Fibroblast of skin of back (primary cell): ENCODE data around the gene PROK2.

Source experiments
- DNase-seq: peaks from one replicate; pipeline ENCODE4 v3.0.0-alpha.2; 2013

Gene PROK2

DNA sequence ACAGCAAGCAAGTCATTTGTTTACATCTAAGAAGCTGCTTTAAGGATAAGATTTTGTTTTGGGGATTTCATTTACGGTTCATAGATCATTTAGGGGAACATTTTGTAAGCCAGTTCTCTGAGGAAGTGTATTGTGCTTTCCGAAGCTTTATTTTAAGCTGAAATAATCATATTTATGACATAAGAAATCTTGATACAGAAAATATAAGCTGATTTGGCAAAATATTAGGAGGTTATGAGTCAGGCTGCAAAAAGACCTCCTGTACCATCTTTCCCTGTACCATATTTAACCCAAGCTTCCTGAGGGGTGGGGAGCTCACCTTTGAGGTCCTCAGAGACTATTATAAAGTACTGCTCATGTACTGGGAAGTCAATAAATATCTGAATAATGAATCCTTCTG lies 51.6 kb downstream of the PROK2 start:
- no peak for DNase-seq

DNA sequence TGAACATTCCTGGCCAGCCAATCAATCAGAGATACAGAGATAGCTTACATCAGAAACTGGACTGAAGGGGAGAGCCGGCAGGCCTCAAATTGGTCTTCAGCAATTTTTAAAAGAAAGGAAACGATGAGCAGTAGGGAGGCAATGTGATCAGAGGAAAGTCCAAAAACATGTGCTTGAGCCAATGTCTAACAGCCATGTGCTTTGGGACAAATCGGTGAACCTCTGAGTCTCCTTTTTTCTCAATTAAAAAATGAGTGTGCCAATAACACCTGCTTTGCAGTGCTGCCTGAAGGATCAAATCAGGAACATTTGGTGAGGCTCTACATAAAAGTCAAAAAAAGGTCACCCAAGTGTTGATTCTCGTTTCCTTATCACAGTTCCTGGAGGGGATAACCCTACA lies 52.3 kb downstream of the PROK2 start:
- no peak for DNase-seq

DNA sequence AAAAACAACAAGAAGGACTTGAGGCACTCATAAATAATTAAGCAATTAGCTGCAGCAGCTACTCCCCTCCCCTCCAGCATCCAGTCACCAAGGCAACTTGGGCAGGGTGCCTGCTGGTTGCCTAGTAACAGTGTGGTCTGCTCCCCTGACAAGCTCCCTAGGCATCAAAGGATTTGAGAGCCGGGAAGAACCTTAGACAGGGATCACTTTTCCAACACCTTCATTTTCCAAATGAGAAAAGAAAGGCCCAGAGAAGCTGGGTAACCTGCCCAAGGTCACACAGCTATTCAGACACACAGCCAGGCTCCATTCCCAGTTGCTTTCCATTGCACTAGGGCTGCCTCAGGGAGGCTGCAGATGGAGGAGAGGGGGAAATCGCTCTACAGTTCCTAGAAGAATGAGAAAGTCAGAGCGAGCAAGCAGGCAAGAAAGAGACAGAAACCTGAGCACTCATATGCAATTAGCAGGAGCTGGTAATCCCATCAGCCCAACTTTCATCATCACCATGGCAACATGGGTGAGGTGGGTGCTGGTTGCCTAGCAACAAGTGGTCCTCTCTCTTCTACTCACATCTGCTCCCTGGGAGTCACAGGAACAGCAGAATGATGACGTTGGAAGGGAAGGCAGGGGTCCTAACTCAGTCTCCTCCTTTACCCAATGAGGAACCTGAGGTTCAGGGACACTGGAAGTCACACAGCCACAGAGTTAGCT lies 56.2 kb downstream of the PROK2 start:
- DNase-seq: peak; percentile 14

DNA sequence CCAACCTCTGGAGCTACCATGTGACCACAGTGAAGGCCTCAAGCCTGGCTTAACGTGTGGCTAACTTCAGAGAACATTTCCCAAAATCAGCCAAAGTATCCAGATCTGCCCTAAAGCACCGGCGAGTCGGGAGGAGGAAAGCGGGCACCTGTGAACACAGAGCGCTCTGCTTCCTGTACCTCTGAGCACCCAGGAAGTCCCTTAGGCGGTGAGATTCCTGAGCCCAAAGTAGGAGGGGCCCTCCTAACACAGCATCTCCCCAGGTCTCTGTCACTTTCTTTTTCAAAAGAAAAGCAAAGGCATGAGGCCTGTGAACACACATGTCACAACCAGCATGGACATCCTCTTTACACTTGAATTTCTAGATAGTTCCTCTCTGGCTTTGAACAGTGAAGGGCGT lies 58.8 kb downstream of the PROK2 start:
- no peak for DNase-seq

DNA sequence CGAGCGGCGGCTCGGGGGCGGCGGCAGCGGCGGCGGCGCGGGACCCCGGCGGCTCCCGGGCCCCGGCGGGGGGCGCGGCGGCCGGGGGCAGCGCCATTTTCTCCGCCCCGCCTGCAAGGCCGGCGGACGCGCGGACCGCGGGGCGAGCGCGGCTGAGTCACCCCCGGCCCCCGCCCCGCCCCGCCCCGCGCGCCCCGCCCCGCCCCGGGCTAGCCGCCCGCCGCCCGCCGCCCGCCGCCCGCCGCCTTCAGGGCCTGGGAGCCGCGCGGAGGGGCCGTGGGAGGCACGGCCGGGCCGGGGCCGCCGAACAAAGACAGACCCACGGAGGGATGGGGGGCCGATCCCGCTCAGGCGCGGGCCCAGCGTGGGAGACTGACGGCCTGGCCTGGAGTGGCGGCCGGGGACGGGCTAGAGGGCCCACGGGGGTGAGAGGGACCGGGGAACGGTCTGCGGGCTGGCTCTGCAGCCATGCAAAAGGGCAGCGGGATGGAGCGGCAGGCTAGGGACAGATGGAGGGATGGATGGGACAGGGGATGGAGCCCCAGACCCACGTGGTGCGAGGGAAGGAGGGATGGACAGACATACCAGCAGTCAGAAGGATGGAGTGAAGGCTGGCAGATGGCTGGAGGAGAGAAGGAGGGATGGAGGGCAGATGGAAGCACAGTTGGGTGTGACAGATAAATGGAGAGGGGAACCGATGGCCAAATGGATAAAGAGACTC lies 59.5 kb downstream of the PROK2 start, which contains the start of gene EIF4E3:
TSS of gene EIF4E3 (minus strand) at position 132 of the 721 bp plus-strand sequence. CDS start at position 97, 35 bp downstream.
- DNase-seq: peak; percentile 46

DNA sequence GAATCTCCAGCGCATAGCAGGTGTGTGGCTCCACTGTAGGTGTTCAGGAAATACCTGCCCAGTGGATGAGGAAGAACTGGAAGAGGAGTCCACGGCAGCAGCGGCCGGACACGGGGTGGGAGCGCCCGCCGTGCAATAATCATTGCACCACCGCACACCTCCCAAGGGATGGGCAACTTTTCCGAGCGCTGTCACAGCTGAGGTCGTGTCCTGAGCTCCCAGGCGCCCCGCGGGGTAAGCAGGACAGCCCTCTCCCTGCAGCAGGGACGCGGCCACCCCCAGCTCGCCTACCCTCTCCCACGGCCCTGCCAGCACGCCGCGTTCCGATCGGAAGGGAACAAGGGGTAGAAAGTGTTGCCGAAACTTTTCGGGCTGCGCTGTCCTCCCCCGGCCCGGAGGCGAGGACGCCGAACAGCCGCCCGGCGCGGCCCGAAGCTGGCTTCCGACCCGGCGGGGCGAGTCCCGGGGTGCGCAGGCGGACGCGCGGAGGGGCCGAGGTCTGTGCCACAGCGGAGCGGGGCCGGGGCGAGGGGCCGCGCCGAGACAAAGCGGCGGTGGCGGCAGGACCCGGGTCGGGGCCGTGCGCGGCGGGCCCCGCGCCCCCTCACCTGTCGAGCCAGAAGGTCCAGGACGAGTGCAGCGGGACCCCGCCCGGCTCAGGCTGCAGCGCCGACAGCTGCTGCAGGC lies 60.2 kb downstream of the PROK2 start:
- peak; percentile 29 for DNase-seq

DNA sequence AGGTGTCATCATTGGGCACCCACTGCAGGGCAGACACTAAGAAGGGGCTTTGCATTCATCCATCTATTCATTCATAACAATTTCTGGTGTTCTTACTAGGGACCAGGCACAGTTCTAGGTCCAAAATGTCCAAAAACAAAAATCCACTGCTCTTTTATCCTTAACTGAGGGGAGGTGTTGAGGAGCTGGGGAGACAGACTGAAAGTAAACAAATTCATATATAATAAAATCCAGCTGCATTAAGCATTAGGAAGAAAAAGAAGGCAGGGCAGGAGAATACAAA lies 60.8 kb downstream of the PROK2 start:
- DNase-seq: no peak

DNA sequence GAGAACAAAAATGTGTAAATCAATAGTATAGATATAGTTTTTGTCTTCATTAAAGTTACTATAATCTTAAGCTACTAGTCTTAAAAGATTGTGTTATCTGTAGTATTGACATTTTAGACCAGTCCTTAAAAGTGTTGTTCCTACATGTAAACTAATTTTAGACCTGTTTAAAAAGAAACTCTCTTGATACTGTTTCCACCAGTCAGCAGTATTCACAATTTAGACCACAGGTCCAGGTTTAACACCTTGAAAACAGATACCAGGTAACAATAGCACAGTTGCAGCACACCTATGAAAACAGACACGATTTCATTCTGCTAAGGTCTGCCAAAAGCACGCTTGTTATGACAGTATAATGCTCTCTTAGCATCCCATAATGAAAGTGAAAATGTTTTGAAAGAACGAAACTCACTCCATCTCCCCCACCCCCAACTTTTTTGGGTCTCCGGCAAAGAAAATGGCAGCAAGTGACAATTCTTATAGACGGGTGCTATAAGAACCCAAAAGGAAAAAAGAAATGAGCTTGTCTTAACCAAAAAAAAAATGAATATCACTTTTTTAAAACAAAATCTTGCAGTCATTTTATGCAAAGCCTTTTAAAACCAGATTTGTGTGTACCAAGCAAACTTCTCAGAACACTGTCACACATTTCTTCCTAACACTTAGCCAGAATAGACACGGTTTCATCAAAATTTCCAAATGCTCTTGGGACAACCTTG lies 61.3 kb downstream of the PROK2 start:
- DNase-seq: no peak

DNA sequence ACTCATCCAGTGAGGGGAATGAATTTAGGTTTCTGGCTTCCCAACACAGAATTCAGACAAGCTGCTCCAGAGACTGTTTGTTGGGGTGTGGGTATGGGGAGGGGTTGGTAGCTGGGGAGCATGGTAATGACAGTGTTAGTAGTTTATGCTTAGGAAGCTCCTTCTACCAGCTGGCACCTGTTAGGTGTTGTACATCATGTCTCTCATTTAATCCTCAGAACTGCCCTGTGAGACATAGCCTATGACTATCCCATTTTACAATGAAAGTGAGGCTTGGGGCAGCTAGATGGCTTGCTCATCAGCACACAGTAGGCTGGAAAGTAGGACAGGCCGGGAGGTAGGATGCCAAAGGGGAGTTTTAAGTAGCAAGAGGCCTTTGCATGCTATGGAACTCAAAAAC lies 62.3 kb downstream of the PROK2 start:
- no peak for DNase-seq
